Transverse colon (tissue), 4 donors: ENCODE data around the gene ZNF208. TPM values are rescaled to one million over a fixed set of nuclear protein-coding genes. Genes with fewer than 3 reads are reported as not detected.
"Not testable (repeated sequence)": the region's sequence is repeated elsewhere in the genome, so short reads cannot be mapped to it uniquely, and the experiment has no call there.

Source experiments
- DNase-seq: peaks from one replicate; pipeline ENCODE4 v3.0.0-alpha.2; 2019
- H3K27ac ChIP-seq, 4 donors: fragments of 200-600 bp; sonication (generic); 2 replicates each; pipeline ENCODE4 v1.5.1; 2016 to 2018; ENCODE audit warnings: inconsistent platforms in 4 of 4
- H3K27me3 ChIP-seq: fragments of 200-600 bp; sonication (generic); 2 replicates; pipeline ENCODE4 v1.5.1; 2017; ENCODE audit warnings: inconsistent platforms
- H3K36me3 ChIP-seq, 4 donors: fragments of 200-600 bp; sonication (generic); 2 replicates each; pipeline ENCODE4 v1.5.1; 2017 to 2019; ENCODE audit warnings: inconsistent platforms in 4 of 4
- H3K4me1 ChIP-seq, 4 donors: fragments of 200-600 bp; sonication (generic); 2 replicates each; pipeline ENCODE4 v1.5.1; 2017 to 2020; ENCODE audit warnings: inconsistent platforms in 4 of 4
- H3K4me3 ChIP-seq, 4 donors: fragments of 200-600 bp; sonication (generic); 1 replicate in 1 of 4; 2 replicates in 3 of 4; pipeline versions ENCODE4 v1.5.1 to v1.6.1; 2017 to 2019; ENCODE audit warnings: inconsistent platforms in 4 of 4
- H3K9me3 ChIP-seq, 2 donors: fragments of 200-600 bp; sonication (generic); 2 replicates each; pipeline ENCODE4 v1.5.1; 2017 to 2019; ENCODE audit warnings: inconsistent platforms in 2 of 2
- CTCF ChIP-seq, 5 experiments: fragments of 200-600 bp in 3 of 5; fragments of 450-650 bp in 2 of 5; sonication (generic) in 3 of 5; IDR thresholded peaks; 1 replicate in 2 of 5; 2 replicates in 3 of 5; pipeline ENCODE4 v1.5.1; 2016 to 2017; ENCODE audit warnings: antibody characterized with exemption in 5 of 5, inconsistent platforms in 3 of 5, mild to moderate bottlenecking in 2 of 5, moderate library complexity in 1 of 5
- EP300 ChIP-seq: sonication (generic); formaldehyde crosslinking; IDR thresholded peaks from one replicate; pipeline ENCODE4 v1.6.1; 2017; ENCODE audit warnings: antibody characterized with exemption, low read depth
- POLR2A ChIP-seq: fragments of 450-650 bp; IDR thresholded peaks from one replicate; pipeline ENCODE4 v1.6.1; 2016; ENCODE audit warnings: antibody characterized with exemption, mild to moderate bottlenecking, moderate library complexity
- POLR2AphosphoS5 ChIP-seq, 3 donors: sonication (generic); formaldehyde crosslinking; IDR thresholded peaks; one replicate each; pipeline ENCODE4 v1.6.1; 2016; ENCODE audit warnings: antibody characterized with exemption in 3 of 3
- WGBS, 2 donors: methylation state at CpG; one replicate each; pipeline ENCODE4 v1.1.5; 2018; ENCODE audit warnings: low coverage in 1 of 2; 5-methylcytosine and 5-hydroxymethylcytosine counted together
- in situ Hi-C, 4 donors: fragments of 200-750 bp; cut with MboI; loops; one replicate each; pipeline versions ENCODE4 v1.15.0 to v1.15.1; 2017; ENCODE audit warnings: low sequenced_read_pairs in 3 of 4, low pct_ligation_motif_present in 1 of 4, low pct_unique_long_range_greater_than_20kb in 1 of 4
- intact Hi-C: fragments of 100-400 bp; cut with DNase I; formaldehyde crosslinking; loops from one replicate; pipeline ENCODE4 v1.15.1; 2023; ENCODE audit warnings: low total_unique reads
- total RNA-seq, 4 donors: library from RNA; depleted of rRNA; stranded (reverse); fragments of >200 nt; gene quantifications; one replicate each; pipeline ENCODE4 v1.1.0, GENCODE V29; 2016

Gene ZNF208
- total RNA-seq, result 1 to 10 TPM in 3 of 4 donors, not detected in 1; 1.8 to 3.4 (median 1.9) TPM

DNA sequence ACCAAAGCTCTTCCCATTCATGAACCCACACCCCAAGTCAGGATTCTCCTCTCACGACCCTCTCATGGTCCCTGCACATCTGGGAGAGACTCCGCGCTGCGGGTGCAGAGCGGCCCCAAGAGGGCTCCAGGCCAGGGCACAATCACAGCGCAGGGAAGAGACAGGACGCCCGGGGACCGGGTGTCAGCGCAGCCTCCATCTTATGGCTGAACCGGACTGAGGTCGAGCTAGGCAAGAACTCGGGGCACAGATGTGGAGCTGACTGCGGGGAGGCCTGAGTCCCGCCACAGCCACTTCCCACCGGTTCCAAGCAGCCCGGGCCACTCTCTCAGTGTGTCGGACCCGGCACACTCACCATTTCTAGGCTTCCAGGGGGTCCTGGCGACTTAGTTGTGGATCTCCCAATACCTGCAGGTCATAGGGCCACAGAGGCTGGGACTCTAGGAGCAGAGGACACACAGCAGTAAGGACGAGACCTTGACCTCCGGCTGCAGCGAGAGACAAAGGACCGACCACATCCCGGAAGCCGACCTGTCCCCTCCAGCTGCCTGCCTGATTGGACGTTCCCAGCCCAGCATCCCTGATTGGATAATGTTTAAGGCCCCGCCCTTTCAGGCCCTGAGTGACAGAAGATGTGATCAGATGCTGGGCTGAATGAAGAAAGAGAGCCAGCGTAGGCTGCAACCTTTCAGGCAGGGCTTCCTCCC, at the start of gene ZNF208:
Gene ZNF208, minus strand, starts transcription at position 507 of the 707 bp plus-strand sequence. Its CDS starts 149 bp downstream, at position 358.
- H3K4me1 ChIP-seq, H3K9me3 ChIP-seq, H3K36me3 ChIP-seq, intact Hi-C loops, H3K27me3 ChIP-seq, in situ Hi-C loops: not testable (repeated sequence)
- TF ChIP-seq POLR2AphosphoS5 (IDR thresholded peaks at IDR 0.05), result peak in 2 of 3 donors; percentile 17 to 59
- DNase-seq, result peak; percentile 8
- Histone ChIP-seq H3K4me3 (peak within 1 kb of the TSS; percentile 8 to 42 (median 32)), H3K27ac (peak within 1 kb of the TSS in 3 of 4 donors; percentile 30 to 52 (median 50))
- WGBS, 2 donors, result 19 to 29% methylated on average over 2 to 24 of the region's 29 CpGs

GRCh38 chr19:22052644-22053013, 41.9 kb upstream of the ZNF208 start:
- 22% methylated on average over 20 of the region's 20 CpGs; no CpG with 5 or more reads in 1 of the 2 donors for WGBS, 2 donors
- DNase-seq, result no peak
- H3K4me1 ChIP-seq, result no peaks in the 10 kb centered on the region
- H3K36me3 ChIP-seq, result no peaks in the 10 kb centered on the region
- H3K9me3 ChIP-seq, result no peaks in the 10 kb centered on the region
- H3K4me3 ChIP-seq, result peak overlapping the region; percentile 42 to 64 (median 61)
- TF ChIP-seq EP300 (no peak), CTCF (IDR thresholded peaks at IDR 0.05) (no peak), POLR2A (no peak), POLR2AphosphoS5 (IDR thresholded peaks at IDR 0.05) (no peak)
- H3K27ac ChIP-seq, result peak overlapping the region in 3 of 4 donors; percentile 58 to 70 (median 67)
- intact Hi-C loops (no loop called here), in situ Hi-C loops (no loop called here)
- H3K27me3 ChIP-seq, result no peaks in the 10 kb centered on the region

GRCh38 chr19:22041151-22041550, 30.4 kb upstream of the ZNF208 start:
- H3K36me3 ChIP-seq, H3K27ac ChIP-seq, H3K9me3 ChIP-seq, intact Hi-C loops, H3K4me3 ChIP-seq, DNase-seq, in situ Hi-C loops, H3K27me3 ChIP-seq, H3K4me1 ChIP-seq: not testable (repeated sequence)
- WGBS, 2 donors, result 71 to 84% methylated on average over 1 to 3 of the region's 3 CpGs

- Histone ChIP-seq H3K27ac (no peak overlapping the region), H3K4me3 (no peak overlapping the region), H3K9me3 (no peaks in the 10 kb centered on the region), H3K27me3 (no peaks in the 10 kb centered on the region), H3K36me3 (no peaks in the 10 kb centered on the region), H3K4me1 (no peaks in the 10 kb centered on the region)
- TF ChIP-seq POLR2A, result no peak
- intact Hi-C loops, result no loop called here
- DNase-seq, result no peak
- in situ Hi-C loops, result no loop called here
Measured at GRCh38 chr19:22030680-22031079, 19.9 kb upstream of the ZNF208 start.

DNA sequence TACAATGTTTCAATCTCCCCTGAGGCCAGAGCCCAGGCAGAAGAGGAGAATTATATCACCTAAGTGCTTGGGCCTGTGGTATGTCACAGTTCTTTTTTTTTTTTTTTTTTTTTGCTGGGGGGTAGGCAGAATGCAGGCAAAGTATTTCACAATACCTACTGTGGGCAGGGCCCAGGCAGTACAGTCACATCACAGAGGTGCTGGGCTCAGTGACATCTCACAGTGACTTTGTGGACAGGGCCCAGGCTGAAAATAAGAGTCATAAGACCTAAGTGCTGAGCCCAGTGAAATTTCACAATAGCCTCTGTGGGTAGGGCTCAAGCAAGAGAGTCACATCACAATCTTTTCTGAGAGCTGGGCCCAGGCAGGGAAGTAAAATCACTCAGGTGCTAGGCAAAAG, 15.9 kb upstream of the ZNF208 start:
- no peak overlapping the region for H3K4me3 ChIP-seq
- TF ChIP-seq EP300 (no peak), CTCF (IDR thresholded peaks at IDR 0.05) (no peak), POLR2AphosphoS5 (IDR thresholded peaks at IDR 0.05) (no peak), POLR2A (no peak)
- no peaks in the 10 kb centered on the region for H3K36me3 ChIP-seq
- no peaks in the 10 kb centered on the region for H3K27me3 ChIP-seq
- in situ Hi-C loops (no loop called here), intact Hi-C loops (no loop called here)
- no peak overlapping the region for H3K27ac ChIP-seq
- H3K4me1 ChIP-seq, result no peaks in the 10 kb centered on the region
- H3K9me3 ChIP-seq, result no peaks in the 10 kb centered on the region
- DNase-seq, result no peak

GRCh38 chr19:22025539-22025938, 14.8 kb upstream of the ZNF208 start:
- H3K36me3 ChIP-seq, intact Hi-C loops, H3K27me3 ChIP-seq, H3K4me1 ChIP-seq, H3K4me3 ChIP-seq, H3K27ac ChIP-seq, DNase-seq, in situ Hi-C loops, H3K9me3 ChIP-seq: not testable (repeated sequence)
- 84 to 100% methylated on average over 1 of the region's 1 CpG for WGBS, 2 donors
